Right lobe of liver (tissue), 6 donors: Measurements from ENCODE around the gene OSBPL2. TPM values are rescaled to one million over a fixed set of nuclear protein-coding genes. Genes with fewer than 3 reads are reported as not detected.
A peak's percentile ranks its signal among the peaks of the same experiment; 100 is the strongest.

Experiments used
- ATAC-seq, 4 donors: fragments of 200-7000 bp; cut with Tn5 transposase; one replicate each; pipeline ENCODE4 v1.9.1; 2020; ENCODE audit warnings: mild to moderate bottlenecking in 4 of 4, moderate library complexity in 4 of 4
- DNase-seq, 3 donors: peaks; one replicate each; pipeline ENCODE4 v3.0.0-alpha.2; 2020
- H3K27ac ChIP-seq, 3 donors: fragments of 200-600 bp; one replicate each; pipeline ENCODE4 v1.8.0; 2022
- H3K27me3 ChIP-seq, 2 donors: fragments of 200-600 bp; one replicate each; pipeline ENCODE4 v1.8.0; 2022
- H3K36me3 ChIP-seq, 4 donors: fragments of 200-600 bp; sonication (generic) in 1 of 4; one replicate each; pipeline versions ENCODE4 v1.5.1 to v1.8.0; 2017 to 2022; ENCODE audit warnings: control low read depth in 1 of 4
- H3K4me1 ChIP-seq, 4 donors: fragments of 200-600 bp; sonication (generic) in 1 of 4; one replicate each; pipeline versions ENCODE4 v1.5.1 to v1.8.0; 2017 to 2022; ENCODE audit warnings: control low read depth in 1 of 4
- H3K4me3 ChIP-seq, 3 donors: fragments of 200-600 bp; one replicate each; pipeline ENCODE4 v1.8.0; 2022
- H3K9me3 ChIP-seq, 4 donors: fragments of 200-600 bp; sonication (generic) in 1 of 4; one replicate each; pipeline versions ENCODE4 v1.5.1 to v1.8.0; 2017 to 2022; ENCODE audit warnings: control low read depth in 1 of 4
- POLR2A ChIP-seq: fragments of 450-650 bp; IDR thresholded peaks from one replicate; pipeline ENCODE4 v1.6.1; 2017; ENCODE audit warnings: antibody characterized with exemption, mild to moderate bottlenecking
- WGBS: methylation state at CpG from one replicate; pipeline ENCODE4 v1.1.6; 2018; ENCODE audit warnings: low coverage, low lambda C conversion rate; ENCODE audit not compliant: insufficient coverage; ENCODE audit errors: missing lambda C conversion rate; 5-methylcytosine and 5-hydroxymethylcytosine counted together
- intact Hi-C, 2 donors: fragments of 100-400 bp; cut with DNase I; formaldehyde crosslinking; loops; one replicate each; pipeline versions ENCODE4 v1.11.2 to v1.14.1; 2022
- total RNA-seq, 6 experiments: library from RNA; depleted of rRNA in 2 of 6; stranded (reverse); fragments of >200 nt in 2 of 6; fragmentation: NEBNext Ultra II Directional in 3 of 6; extraction: Animal tissue kit (Norgen Biotek cat#: 25700) in 3 of 6; gene quantifications; one replicate each; pipeline versions ENCODE4 v1.1.0 to v1.2.4, GENCODE V29; 2016 to 2023
- TF ChIP-seq, protein P1 (sequence below), 4 donors: fragments of 200-600 bp in 3 of 4; fragments of 450-650 bp in 1 of 4; IDR thresholded peaks; one replicate each; pipeline versions ENCODE4 v1.5.1 to v1.8.0; 2016 to 2022; ENCODE audit warnings: antibody characterized with exemption in 4 of 4, mild to moderate bottlenecking in 2 of 4
- donor health status: DM: no; HTN: yes; CAD: no.
- donor health status: DM: no; HTN: no; CAD: no.
- donor health status: DM: no; HTN: no; CAD: no.
- donor health status: DM: no; HTN: yes; CAD: no.
- donor health status: DM: no; HTN: yes; CAD: no.

OSBPL2 gene
- total RNA-seq, 6 experiments from 2014 or later, result 15.6 to 27.8 (median 21.2) TPM

DNA sequence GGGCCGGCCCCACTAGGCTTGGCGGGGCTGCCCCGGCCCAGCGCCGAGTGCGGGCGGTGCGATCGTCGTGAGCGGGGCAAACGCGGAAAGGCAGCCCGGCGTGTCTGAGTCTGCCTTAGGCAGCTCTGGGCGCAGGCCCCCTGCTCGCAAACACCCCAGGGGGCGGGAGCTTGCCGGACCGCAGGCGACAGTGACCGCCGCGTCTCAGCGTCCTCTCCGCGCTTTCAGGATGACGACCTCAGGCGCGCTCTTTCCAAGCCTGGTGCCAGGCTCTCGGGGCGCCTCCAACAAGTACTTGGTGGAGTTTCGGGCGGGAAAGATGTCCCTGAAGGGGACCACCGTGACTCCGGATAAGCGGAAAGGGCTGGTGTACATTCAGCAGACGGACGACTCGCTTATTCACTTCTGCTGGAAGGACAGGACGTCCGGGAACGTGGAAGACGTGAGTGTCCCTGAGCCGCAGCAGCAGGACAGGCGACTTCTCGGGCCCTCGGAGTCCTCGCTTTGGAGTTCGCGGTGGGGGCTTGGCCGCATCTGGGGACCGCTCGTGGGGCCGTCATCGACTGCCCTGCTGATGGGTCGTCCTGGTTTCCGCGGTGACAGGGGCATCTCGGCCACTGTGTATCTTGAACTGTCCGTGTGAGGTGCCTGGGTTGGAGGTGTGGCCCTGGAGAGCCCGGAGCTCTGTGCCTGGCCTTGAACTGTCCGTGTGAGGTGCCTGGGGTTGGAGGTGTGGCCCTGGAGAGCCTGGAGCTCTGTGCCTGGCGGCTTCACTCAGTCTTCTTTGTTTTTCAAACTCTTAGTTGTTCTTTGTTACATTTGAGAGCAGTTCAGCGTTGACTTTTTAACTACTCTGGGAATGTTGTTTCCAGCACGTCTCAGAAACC lies 65.3 kb downstream of the OSBPL2 start:
- intact Hi-C loops, result loop anchor here in 1 of 2 donors (5.0 to 10.0 kb wide), 2 partner anchors 51 to 74 kb away; no protein-coding TSS in a partner anchor
- DNase-seq, result peak; percentile 58 to 79 (median 77)
- H3K4me1 ChIP-seq, result peaks cover 0 to 27% (median 11%) of the 10 kb centered on the region in 4 donors
- TF ChIP-seq POLR2A, result no peak
- TF ChIP-seq, protein P1, sequence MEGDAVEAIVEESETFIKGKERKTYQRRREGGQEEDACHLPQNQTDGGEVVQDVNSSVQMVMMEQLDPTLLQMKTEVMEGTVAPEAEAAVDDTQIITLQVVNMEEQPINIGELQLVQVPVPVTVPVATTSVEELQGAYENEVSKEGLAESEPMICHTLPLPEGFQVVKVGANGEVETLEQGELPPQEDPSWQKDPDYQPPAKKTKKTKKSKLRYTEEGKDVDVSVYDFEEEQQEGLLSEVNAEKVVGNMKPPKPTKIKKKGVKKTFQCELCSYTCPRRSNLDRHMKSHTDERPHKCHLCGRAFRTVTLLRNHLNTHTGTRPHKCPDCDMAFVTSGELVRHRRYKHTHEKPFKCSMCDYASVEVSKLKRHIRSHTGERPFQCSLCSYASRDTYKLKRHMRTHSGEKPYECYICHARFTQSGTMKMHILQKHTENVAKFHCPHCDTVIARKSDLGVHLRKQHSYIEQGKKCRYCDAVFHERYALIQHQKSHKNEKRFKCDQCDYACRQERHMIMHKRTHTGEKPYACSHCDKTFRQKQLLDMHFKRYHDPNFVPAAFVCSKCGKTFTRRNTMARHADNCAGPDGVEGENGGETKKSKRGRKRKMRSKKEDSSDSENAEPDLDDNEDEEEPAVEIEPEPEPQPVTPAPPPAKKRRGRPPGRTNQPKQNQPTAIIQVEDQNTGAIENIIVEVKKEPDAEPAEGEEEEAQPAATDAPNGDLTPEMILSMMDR (IDR thresholded peaks at IDR 0.05), result no peak
- WGBS, result under 1% methylated on average over 26 of the region's 66 CpGs
- H3K27ac ChIP-seq, result peak overlapping the region; percentile 60 to 95 (median 75)
- H3K36me3 ChIP-seq, result peaks cover 0 to 39% (median 17%) of the 10 kb centered on the region in 4 donors
- no peaks in the 10 kb centered on the region for H3K27me3 ChIP-seq
- ATAC-seq, result peak; percentile 6 to 26 (median 11)
- H3K4me3 ChIP-seq, result peak overlapping the region; percentile 85 to 96 (median 86)
- H3K9me3 ChIP-seq, result no peaks in the 10 kb centered on the region

DNA sequence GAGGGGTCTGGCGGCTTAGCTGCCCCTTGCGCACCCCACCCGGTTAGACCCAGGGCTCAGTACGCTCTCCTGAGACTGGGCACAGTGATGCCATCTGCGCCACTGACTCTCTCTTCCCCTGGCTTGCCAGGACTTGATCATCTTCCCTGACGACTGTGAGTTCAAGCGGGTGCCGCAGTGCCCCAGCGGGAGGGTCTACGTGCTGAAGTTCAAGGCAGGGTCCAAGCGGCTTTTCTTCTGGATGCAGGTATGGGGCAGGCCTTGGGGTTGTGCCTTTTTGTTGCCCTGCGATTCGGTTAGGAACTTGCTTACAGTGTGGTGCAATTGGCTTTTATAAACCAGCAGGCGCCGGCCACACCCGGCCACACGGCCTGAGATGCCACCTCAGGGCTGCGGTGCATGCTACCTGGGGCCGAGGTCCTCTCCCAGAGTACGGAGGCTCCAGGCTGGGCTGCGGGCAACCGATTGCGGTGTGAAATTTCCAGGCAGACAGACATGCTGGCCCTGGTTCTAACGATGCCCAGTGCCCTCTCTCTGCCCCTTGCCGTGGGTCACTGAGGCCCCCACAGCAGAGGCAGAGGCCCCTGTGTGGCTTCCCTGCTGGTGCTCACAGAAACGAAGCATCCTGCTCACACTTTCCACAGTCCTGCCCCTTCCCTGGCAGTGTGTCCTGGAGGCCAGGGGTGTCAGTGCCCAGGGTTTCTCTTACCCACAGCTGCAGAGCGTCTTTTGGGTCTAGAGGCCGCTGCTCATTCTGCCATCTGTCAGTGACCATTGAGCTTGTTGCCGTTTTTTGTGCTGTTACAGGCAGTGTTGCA lies 66.2 kb downstream of the OSBPL2 start:
- DNase-seq (no peak), ATAC-seq (no peak)
- WGBS, result 32% methylated on average over 3 of the region's 29 CpGs
- no peaks in the 10 kb centered on the region for H3K27me3 ChIP-seq
- intact Hi-C loops, result loop anchor here (5.0 to 10.0 kb wide), 2 partner anchors 50 to 73 kb away; no protein-coding TSS in a partner anchor
- peak overlapping the region; percentile 85 to 96 (median 86) for H3K4me3 ChIP-seq
- H3K27ac ChIP-seq, result peak overlapping the region in 2 of 3 donors; percentile 60 to 95
- peaks cover 0 to 45% (median 18%) of the 10 kb centered on the region in 4 donors for H3K36me3 ChIP-seq
- no peaks in the 10 kb centered on the region for H3K9me3 ChIP-seq
- H3K4me1 ChIP-seq, result peaks cover 0 to 25% (median 11%) of the 10 kb centered on the region in 4 donors
- no peak for TF ChIP-seq POLR2A
- TF ChIP-seq, protein P1 (IDR thresholded peaks at IDR 0.05), result no peak

DNA sequence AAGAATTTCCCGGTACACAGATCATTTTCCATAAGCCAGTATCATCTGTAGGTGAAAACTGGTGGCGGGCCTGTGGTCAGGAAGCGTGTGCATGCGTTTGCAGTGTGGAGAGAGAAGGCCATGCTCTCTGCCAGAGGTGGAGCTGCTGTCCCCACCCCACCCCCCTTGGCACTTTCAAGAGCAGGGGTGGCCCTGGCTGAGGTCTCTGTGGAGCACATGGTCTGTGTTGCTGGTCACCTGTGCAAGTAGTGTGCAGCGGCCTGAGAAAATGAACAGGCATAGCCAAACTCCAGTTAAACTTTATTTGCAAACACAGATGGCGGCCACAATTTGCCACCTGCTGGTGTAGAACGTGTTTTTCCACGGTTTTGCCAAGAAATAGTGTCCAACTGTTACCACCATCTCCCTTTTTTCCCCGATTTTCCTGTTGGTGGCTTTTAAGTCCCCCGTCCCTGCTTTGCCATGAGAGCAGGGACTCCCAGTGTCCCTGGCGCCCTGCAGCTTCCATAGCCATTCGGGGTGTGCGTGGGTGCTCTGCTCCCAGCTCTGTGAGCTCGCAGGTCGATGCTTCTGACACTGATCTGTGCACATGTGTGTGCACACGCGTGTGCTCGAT lies 66.9 kb downstream of the OSBPL2 start:
- peak overlapping the region in 1 of 3 donors; percentile 85 for H3K4me3 ChIP-seq
- no peaks in the 10 kb centered on the region for H3K27me3 ChIP-seq
- ATAC-seq (peak in 2 of 4 donors; percentile 4 to 21), DNase-seq (peak in 1 of 3 donors; percentile 87)
- H3K36me3 ChIP-seq, result peaks cover 0 to 45% (median 18%) of the 10 kb centered on the region in 4 donors
- H3K4me1 ChIP-seq, result peaks cover 0 to 25% (median 11%) of the 10 kb centered on the region in 4 donors
- H3K27ac ChIP-seq, result peak overlapping the region in 1 of 3 donors; percentile 60
- H3K9me3 ChIP-seq, result no peaks in the 10 kb centered on the region
- 59% methylated on average over 14 of the region's 18 CpGs for WGBS
- intact Hi-C loops, result loop anchor here (5.0 to 10.0 kb wide), 2 partner anchors 50 to 72 kb away; no protein-coding TSS in a partner anchor
- no peak for TF ChIP-seq POLR2A
- TF ChIP-seq, protein P1 (IDR thresholded peaks at IDR 0.05), result no peak
